Loucy (cell line): ENCODE measurements around the gene NUP85.
"Not testable (repeated sequence)": the region's sequence is repeated elsewhere in the genome, so short reads cannot be mapped to it uniquely, and the experiment has no call there.

Source experiments
- H2AFZ ChIP-seq: fragments of 200-600 bp; sonication (generic); 2 replicates; pipeline ENCODE4 v1.6.0; 2016; ENCODE audit warnings: antibody characterized with exemption, mild to moderate bottlenecking, low read length, moderate library complexity
- H3F3A ChIP-seq: fragments of 200-600 bp; 2 replicates; pipeline ENCODE4 v1.6.0; 2016; ENCODE audit warnings: antibody characterized with exemption, low read depth, mild to moderate bottlenecking
- H3K27me3 ChIP-seq: fragments of 200-600 bp; sonication (generic); 2 replicates; pipeline ENCODE4 v1.6.1; 2014; ENCODE audit warnings: low read length, mild to moderate bottlenecking; ENCODE audit not compliant: insufficient read depth, poor library complexity, severe bottlenecking
- H3K36me3 ChIP-seq: fragments of 200-600 bp; sonication (generic); 2 replicates; pipeline ENCODE4 v1.6.1; 2016; ENCODE audit warnings: low read length; ENCODE audit not compliant: insufficient read depth
- H3K4me1 ChIP-seq: fragments of 200-600 bp; sonication (generic); 2 replicates; pipeline ENCODE4 v1.5.1; 2014; ENCODE audit warnings: low read length, mild to moderate bottlenecking; ENCODE audit not compliant: insufficient read depth, poor library complexity, severe bottlenecking
- H3K4me2 ChIP-seq: fragments of 200-600 bp; sonication (generic); 2 replicates; pipeline ENCODE4 v1.6.0; 2014; ENCODE audit warnings: antibody characterized with exemption, low read length, low read depth, mild to moderate bottlenecking; ENCODE audit not compliant: poor library complexity, severe bottlenecking
- H3K4me3 ChIP-seq: fragments of 200-600 bp; sonication (generic); 2 replicates; pipeline ENCODE4 v1.5.1; 2014; ENCODE audit warnings: low read length, mild to moderate bottlenecking, mixed read lengths; ENCODE audit not compliant: poor library complexity, severe bottlenecking
- H3K79me2 ChIP-seq: fragments of 200-600 bp; sonication (generic); 2 replicates; pipeline ENCODE4 v1.6.1; 2014; ENCODE audit warnings: low read length; ENCODE audit not compliant: insufficient read depth
- H3K9ac ChIP-seq: fragments of 200-600 bp; sonication (generic); 2 replicates; pipeline ENCODE4 v1.6.0; 2014; ENCODE audit warnings: mild to moderate bottlenecking, low read depth, low read length, moderate library complexity; ENCODE audit not compliant: poor library complexity, severe bottlenecking
- H3K9me2 ChIP-seq: fragments of 200-600 bp; sonication (generic); replicated peaks from 2 replicates; pipeline ENCODE4 v1.6.1; 2016; ENCODE audit warnings: low read depth, low read length, mixed read lengths
- H3K9me3 ChIP-seq: fragments of 200-600 bp; sonication (generic); 2 replicates; pipeline ENCODE4 v1.6.1; 2014; ENCODE audit warnings: mild to moderate bottlenecking, antibody characterized with exemption, low read length, low read depth; ENCODE audit not compliant: insufficient read depth
- H4K20me1 ChIP-seq: fragments of 200-600 bp; sonication (generic); 2 replicates; pipeline ENCODE4 v1.6.0; 2014; ENCODE audit warnings: antibody characterized with exemption, low read length, mild to moderate bottlenecking; ENCODE audit not compliant: insufficient read depth, poor library complexity, severe bottlenecking
- EZH2phosphoT487 ChIP-seq: fragments of 200-600 bp; IDR thresholded peaks from 2 replicates; pipeline ENCODE4 v1.6.1; 2018; ENCODE audit warnings: antibody characterized with exemption, mild to moderate bottlenecking, moderate library complexity, borderline replicate concordance
- TF ChIP-seq, protein P1 (sequence below): fragments of 200-600 bp; sonication (generic); conservative IDR thresholded peaks from 2 replicates; pipeline ENCODE4 v1.5.1; 2014; ENCODE audit warnings: mild to moderate bottlenecking, antibody characterized with exemption, low read length

Gene NUP85

DNA sequence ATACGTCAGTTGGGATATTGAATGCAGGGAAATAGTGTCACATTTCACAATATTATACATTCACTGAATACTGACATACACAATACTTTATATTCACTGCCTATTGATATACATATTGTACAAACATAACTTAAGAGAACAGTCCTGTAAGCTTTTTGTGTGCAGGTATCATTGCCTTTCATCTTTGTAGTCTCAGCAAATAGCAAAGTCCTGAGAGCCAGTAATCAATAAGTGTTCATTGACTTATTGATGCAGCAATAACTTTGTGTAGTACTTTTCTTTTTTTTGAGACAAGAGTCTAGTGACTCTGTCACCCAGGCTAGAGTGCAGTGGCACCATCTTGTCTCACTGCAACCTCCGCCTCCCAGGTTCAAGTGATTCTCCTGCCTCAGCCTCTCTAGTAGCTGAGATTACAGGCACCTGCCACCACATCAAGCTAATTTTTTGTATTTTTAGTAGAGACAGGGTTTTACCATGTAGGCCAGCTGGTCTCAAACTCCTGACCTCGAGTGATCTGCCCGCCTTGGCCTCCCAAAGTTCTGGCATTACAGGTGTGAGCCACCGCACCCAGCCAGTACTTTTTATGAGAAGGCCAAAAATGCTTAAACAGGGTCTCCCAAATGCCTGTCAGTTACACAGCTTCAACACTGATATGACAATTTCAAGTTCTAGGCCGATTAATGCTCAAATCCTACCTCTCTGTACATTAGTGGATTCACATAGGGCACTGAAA, 5.4 kb upstream of the NUP85 start:
- no peaks in the 10 kb centered on the region for H3K27me3 ChIP-seq
- H3K9me2 ChIP-seq = no peaks in the 10 kb centered on the region
- H3K9ac ChIP-seq = no peak overlapping the region
- peaks cover 9% of the 10 kb centered on the region for H3K4me1 ChIP-seq
- H3K9me3 ChIP-seq = no peaks in the 10 kb centered on the region
- peaks cover 9% of the 10 kb centered on the region for H3K79me2 ChIP-seq
- H3K36me3 ChIP-seq = no peaks in the 10 kb centered on the region
- H3F3A ChIP-seq = no peaks in the 10 kb centered on the region
- no peak overlapping the region for H3K4me3 ChIP-seq
- TF ChIP-seq EZH2phosphoT487 = no peak
- TF ChIP-seq, protein P1, sequence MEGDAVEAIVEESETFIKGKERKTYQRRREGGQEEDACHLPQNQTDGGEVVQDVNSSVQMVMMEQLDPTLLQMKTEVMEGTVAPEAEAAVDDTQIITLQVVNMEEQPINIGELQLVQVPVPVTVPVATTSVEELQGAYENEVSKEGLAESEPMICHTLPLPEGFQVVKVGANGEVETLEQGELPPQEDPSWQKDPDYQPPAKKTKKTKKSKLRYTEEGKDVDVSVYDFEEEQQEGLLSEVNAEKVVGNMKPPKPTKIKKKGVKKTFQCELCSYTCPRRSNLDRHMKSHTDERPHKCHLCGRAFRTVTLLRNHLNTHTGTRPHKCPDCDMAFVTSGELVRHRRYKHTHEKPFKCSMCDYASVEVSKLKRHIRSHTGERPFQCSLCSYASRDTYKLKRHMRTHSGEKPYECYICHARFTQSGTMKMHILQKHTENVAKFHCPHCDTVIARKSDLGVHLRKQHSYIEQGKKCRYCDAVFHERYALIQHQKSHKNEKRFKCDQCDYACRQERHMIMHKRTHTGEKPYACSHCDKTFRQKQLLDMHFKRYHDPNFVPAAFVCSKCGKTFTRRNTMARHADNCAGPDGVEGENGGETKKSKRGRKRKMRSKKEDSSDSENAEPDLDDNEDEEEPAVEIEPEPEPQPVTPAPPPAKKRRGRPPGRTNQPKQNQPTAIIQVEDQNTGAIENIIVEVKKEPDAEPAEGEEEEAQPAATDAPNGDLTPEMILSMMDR = no peak
- no peak overlapping the region for H3K4me2 ChIP-seq
- no peak overlapping the region for H2AFZ ChIP-seq
- no peaks in the 10 kb centered on the region for H4K20me1 ChIP-seq

DNA sequence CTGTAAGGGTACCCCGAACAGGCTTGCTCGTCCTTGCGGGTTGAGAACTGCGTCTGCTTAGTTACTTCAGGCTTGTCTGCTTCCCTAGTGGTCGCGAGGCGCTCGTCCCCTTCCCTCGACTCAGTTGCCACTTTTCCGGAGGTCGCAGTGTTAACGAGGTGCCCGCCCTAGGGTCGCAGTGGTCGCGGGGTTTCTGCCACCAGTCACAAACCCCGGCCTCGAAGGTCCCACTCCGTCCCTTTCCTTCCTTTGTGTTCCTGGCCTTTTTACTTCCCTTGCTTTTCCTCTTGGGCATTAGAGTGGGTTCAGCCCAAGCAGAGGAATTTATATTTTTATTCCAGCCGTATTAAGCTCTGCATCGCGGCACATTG, 299 bp downstream of the NUP85 start:
- peaks cover 23% of the 10 kb centered on the region for H3K4me1 ChIP-seq
- H3K9ac ChIP-seq = peak overlapping the region; percentile 96
- no peaks in the 10 kb centered on the region for H3K9me3 ChIP-seq
- TF ChIP-seq, protein P1 = no peak
- TF ChIP-seq EZH2phosphoT487 = no peak
- H4K20me1 ChIP-seq = peaks cover 15% of the 10 kb centered on the region
- no peaks in the 10 kb centered on the region for H3K27me3 ChIP-seq
- peak overlapping the region; percentile 93 for H3K4me2 ChIP-seq
- peaks cover 61% of the 10 kb centered on the region for H3K79me2 ChIP-seq
- H3K4me3 ChIP-seq = peak overlapping the region; percentile 89
- no peaks in the 10 kb centered on the region for H3K9me2 ChIP-seq
- H2AFZ ChIP-seq = peak overlapping the region; percentile 99
- H3K36me3 ChIP-seq = peaks cover 11% of the 10 kb centered on the region; the same call in 1 of the 2 replicates
- H3F3A ChIP-seq = no peaks in the 10 kb centered on the region

DNA sequence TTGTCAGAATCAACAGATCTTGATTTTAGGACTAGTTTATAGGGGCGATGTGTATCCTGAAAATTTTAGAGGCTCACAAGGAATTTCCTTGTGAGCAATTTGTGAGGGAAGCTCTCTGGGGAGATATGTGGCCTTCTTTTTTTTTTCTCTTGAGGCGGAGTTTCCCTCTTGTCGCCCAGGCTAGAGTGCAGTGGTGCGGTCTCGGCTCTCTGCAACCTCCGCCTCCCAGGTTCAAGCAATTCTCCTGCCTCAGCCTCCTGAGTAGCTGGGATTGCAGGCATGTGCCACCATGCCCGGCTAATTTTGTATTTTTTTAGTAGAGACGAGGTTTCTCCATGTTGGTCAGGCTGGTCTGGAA, 1.6 kb downstream of the NUP85 start:
- not testable (repeated sequence) for H3F3A ChIP-seq, H3K9me2 ChIP-seq, H3K9me3 ChIP-seq, H2AFZ ChIP-seq, H3K27me3 ChIP-seq
- Histone ChIP-seq H3K4me3 (peak overlapping the region; percentile 89), H3K4me1 (peaks cover 23% of the 10 kb centered on the region), H3K9ac (peak overlapping the region; percentile 96), H3K79me2 (peaks cover 61% of the 10 kb centered on the region), H3K36me3 (peaks cover 20% of the 10 kb centered on the region; the same call in 1 of the 2 replicates), H4K20me1 (peaks cover 15% of the 10 kb centered on the region), H3K4me2 (peak overlapping the region; percentile 93)

DNA sequence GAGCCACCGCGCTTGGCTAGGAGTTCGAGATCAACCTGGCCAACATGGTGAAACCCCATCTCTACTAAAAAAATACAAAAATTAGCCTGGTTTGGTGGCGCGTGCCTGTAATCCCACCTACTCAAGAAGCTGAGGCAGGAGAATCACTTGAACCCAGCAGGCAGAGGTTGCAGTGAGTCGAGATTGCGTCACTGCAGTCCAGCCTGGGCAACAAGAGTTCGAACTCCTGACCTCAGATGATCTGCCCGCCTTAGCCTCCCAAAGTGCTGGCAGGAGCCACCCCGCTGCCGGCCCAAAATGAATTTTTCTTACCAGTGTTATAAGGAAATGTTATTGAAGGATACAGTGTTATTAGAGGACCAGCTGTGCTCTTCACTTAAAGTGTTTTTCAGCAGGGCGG, 2.3 kb downstream of the NUP85 start:
- TF ChIP-seq, protein P1 = no peak
- no peaks in the 10 kb centered on the region for H3K27me3 ChIP-seq
- peak overlapping the region; percentile 28 for H3K4me3 ChIP-seq
- H4K20me1 ChIP-seq = peaks cover 15% of the 10 kb centered on the region
- H3K9me2 ChIP-seq = no peaks in the 10 kb centered on the region
- H3K79me2 ChIP-seq = peaks cover 61% of the 10 kb centered on the region
- H3K4me2 ChIP-seq = peak overlapping the region; percentile 93
- no peaks in the 10 kb centered on the region for H3K9me3 ChIP-seq
- peaks cover 23% of the 10 kb centered on the region for H3K4me1 ChIP-seq
- H3K36me3 ChIP-seq = peaks cover 28% of the 10 kb centered on the region; the same call in 1 of the 2 replicates
- H3F3A ChIP-seq = no peaks in the 10 kb centered on the region
- no peak overlapping the region for H3K9ac ChIP-seq
- no peak overlapping the region for H2AFZ ChIP-seq
